GM12873 (cell line): Measurements from ENCODE around the gene CCIN.

ENCODE experiments used
- TF ChIP-seq, protein P1 (sequence below): IDR thresholded peaks from 2 replicates; pipeline ENCODE4 v1.5.1; 2012; ENCODE audit warnings: low read depth, mild to moderate bottlenecking, moderate library complexity, low read length, control low read depth; ENCODE audit not compliant: insufficient read depth; ENCODE audit errors: missing control alignments

CCIN gene

GRCh38 chr9:36169166-36169565 lies at the start of gene CCIN:
TSS of gene CCIN (plus strand) at chr9:36169388. CDS start at chr9:36169503, 115 bp downstream.
- TF ChIP-seq, protein P1, sequence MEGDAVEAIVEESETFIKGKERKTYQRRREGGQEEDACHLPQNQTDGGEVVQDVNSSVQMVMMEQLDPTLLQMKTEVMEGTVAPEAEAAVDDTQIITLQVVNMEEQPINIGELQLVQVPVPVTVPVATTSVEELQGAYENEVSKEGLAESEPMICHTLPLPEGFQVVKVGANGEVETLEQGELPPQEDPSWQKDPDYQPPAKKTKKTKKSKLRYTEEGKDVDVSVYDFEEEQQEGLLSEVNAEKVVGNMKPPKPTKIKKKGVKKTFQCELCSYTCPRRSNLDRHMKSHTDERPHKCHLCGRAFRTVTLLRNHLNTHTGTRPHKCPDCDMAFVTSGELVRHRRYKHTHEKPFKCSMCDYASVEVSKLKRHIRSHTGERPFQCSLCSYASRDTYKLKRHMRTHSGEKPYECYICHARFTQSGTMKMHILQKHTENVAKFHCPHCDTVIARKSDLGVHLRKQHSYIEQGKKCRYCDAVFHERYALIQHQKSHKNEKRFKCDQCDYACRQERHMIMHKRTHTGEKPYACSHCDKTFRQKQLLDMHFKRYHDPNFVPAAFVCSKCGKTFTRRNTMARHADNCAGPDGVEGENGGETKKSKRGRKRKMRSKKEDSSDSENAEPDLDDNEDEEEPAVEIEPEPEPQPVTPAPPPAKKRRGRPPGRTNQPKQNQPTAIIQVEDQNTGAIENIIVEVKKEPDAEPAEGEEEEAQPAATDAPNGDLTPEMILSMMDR = no peak

GRCh38 chr9:36119476-36119875 lies 49.7 kb upstream of the CCIN start:
- TF ChIP-seq, protein P1 = no peak

DNA sequence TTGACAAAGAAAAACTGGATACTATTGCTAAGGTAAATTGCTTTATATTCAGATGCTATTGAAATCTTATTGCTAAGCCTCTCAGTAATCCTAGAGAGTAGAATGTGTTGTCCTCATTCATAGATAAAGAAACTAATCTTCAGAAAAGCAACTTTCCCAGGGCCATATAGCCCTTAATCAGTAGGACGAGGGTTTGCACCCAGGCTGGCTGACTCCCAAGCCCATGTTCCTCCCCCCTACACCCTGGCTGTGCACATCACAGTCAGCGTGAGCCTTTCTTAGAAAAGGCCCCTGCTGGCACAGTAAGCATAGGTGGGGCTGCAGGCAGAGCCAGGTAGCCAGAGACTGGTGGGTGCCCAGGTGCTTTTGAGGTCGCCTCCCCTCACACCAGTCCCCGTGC lies 48.5 kb upstream of the CCIN start:
- TF ChIP-seq, protein P1 = no peak

DNA sequence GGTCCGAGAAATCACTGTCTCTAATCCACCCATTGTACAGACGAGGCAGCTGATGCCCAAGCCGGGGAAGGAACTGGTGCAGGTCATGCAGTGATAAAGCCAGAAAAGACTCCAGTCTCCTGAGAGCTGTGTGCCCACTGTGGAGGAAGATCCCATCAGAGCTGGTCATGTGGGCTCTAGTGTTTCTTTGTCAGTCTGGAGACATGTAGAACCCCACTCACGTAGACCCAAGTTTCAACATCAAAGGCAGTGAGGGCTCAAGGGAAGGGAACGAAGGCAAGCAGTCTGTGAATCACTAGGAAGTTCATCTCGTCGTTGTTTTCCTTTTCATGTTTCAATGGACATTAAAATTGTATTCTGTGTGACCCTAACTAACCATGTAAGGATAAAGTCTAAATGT lies 47.2 kb upstream of the CCIN start:
- TF ChIP-seq, protein P1 = no peak

- TF ChIP-seq, protein P1 = no peak
These were observed 45.7 kb upstream of the CCIN start for GRCh38 chr9:36123515-36123914.

DNA sequence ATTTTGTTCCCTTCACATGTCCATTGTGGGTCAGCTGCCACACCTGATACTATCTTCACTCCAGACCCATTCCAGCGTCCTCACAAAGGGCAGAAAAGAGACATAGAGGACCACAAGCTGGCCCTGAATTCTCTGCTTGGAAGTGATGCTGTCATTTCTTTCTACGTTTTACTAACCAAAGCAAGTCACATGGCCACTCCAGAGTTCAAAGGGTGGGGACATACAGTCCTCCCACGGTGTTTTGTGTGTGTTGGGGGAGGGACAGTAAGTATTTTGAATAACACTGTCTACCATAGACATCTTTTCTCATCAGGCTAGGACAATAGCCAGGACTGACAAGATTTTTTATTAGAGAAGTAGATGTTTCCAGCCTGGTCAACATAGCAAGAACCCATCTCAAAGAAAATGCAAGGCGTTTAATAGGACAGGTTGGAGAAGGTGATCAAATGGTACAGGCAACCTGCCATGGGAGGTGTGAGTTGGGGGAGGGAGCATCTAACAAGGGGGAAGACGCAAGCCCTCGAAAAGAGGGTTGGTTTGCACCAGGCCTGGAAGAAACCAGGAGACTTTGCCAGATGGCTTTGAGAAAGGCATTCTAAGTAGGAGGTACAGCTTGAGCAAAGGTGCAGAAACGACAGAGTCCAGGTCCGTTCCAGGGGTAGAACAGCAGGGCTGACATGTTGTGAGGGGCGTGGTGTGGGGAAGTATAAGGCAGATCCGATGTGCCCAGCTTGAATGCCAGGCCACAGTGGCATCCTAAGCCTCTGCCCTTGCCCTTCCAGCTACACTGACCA lies 43.9 kb upstream of the CCIN start:
- TF ChIP-seq, protein P1 = no peak

GRCh38 chr9:36126016-36126730 lies 43.0 kb upstream of the CCIN start:
- TF ChIP-seq, protein P1 = no peak
